ENCODE results near the gene ADAMTS14.

- TF ChIP-seq POLR2A (IDR thresholded peaks at IDR 0.05) (no peak), CTCF (IDR thresholded peaks at IDR 0.05) (no peak)
These were observed 614 bp upstream of the ADAMTS14 start for GRCh38 chr10:70671619-70672164.

All from body of pancreas (tissue), 4 donors.